ENCODE measurements around the gene REM2.

DNA sequence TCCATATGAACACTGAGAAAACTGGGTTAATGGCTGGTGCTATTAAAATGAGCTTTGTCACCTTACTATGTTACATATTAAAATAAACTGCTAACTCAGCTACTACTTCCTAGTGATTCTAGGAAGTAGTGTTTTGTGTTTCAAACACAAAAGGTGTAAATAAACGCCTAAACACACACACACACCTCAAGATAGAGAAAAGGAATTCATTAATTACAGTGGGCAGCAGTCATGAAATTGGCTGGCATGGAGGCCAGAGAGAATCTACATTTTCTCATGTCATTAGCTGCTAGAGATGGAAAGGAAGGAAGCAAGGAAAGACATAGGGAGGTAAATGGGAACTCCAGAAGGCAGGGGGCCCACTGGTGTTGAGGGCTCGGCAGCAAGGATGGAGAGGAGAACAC is 46.9 kb downstream of the REM2 start:
- TF ChIP-seq POLR2AphosphoS5 (IDR thresholded peaks at IDR 0.05; ENCODE audit: low read depth, low read length) (no peak), EZH2phosphoT487 (IDR thresholded peaks at IDR 0.05; ENCODE audit: borderline replicate concordance) (no peak), POLR2A (IDR thresholded peaks at IDR 0.05; ENCODE audit: borderline replicate concordance, extremely low read depth, insufficient read depth, insufficient read length) (no peak), ZNF274 (IDR thresholded peaks at IDR 0.05; ENCODE audit: low read depth, low read length) (no peak), ZFX (IDR thresholded peaks at IDR 0.05) (no peak), EZH2 (IDR thresholded peaks at IDR 0.05) (no peak), TCF7L2 (IDR thresholded peaks at IDR 0.05; ENCODE audit: borderline replicate concordance, extremely low read depth, insufficient read depth, insufficient read length) (no peak), SRF (IDR thresholded peaks at IDR 0.05; ENCODE audit: low read depth) (no peak)
- TF ChIP-seq, protein P1, sequence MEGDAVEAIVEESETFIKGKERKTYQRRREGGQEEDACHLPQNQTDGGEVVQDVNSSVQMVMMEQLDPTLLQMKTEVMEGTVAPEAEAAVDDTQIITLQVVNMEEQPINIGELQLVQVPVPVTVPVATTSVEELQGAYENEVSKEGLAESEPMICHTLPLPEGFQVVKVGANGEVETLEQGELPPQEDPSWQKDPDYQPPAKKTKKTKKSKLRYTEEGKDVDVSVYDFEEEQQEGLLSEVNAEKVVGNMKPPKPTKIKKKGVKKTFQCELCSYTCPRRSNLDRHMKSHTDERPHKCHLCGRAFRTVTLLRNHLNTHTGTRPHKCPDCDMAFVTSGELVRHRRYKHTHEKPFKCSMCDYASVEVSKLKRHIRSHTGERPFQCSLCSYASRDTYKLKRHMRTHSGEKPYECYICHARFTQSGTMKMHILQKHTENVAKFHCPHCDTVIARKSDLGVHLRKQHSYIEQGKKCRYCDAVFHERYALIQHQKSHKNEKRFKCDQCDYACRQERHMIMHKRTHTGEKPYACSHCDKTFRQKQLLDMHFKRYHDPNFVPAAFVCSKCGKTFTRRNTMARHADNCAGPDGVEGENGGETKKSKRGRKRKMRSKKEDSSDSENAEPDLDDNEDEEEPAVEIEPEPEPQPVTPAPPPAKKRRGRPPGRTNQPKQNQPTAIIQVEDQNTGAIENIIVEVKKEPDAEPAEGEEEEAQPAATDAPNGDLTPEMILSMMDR (IDR thresholded peaks at IDR 0.05 in 2 of 3, conservative IDR thresholded peaks at IDR 0.05 in 1 of 3; ENCODE audit: borderline replicate concordance in 1 of 3, insufficient read depth in 1 of 3, low read depth in 2 of 3, low read length in 2 of 3) = no peak
- TF ChIP-seq, protein P2, sequence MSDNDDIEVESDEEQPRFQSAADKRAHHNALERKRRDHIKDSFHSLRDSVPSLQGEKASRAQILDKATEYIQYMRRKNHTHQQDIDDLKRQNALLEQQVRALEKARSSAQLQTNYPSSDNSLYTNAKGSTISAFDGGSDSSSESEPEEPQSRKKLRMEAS (IDR thresholded peaks at IDR 0.05) = no peak

All from HCT116 (cell line).